Body of pancreas (tissue), 4 donors: ENCODE results near the gene IGFBP6. TPM values are rescaled to one million over a fixed set of nuclear protein-coding genes. Genes with fewer than 3 reads are reported as not detected.

Source experiments
- ATAC-seq: fragments of 150-250 bp; one replicate; pipeline ENCODE4 v1.9.1; 2016
- DNase-seq, 4 donors: peaks; one replicate each; pipeline ENCODE4 v3.0.0-alpha.2; 2019
- H3K27ac ChIP-seq, 4 donors: fragments of 200-600 bp; sonication (generic); 1 replicate in 3 of 4; 2 replicates in 1 of 4; pipeline versions ENCODE4 v1.5.1 to v1.6.1; 2016 to 2019; ENCODE audit warnings: mild to moderate bottlenecking in 1 of 4, mixed read lengths in 1 of 4, moderate library complexity in 1 of 4
- H3K27me3 ChIP-seq, 2 donors: fragments of 200-600 bp; sonication (generic); one replicate each; pipeline ENCODE4 v1.6.0; 2016; ENCODE audit warnings: mild to moderate bottlenecking in 1 of 2
- H3K36me3 ChIP-seq, 2 donors: fragments of 200-600 bp; sonication (generic); replicated peaks in 1 of 2; 2 replicates each; pipeline ENCODE4 v1.5.1; 2016; ENCODE audit warnings: low read depth in 2 of 2; ENCODE audit not compliant: insufficient read depth in 1 of 2
- H3K4me1 ChIP-seq: fragments of 200-600 bp; sonication (generic); one replicate; pipeline ENCODE4 v1.6.0; 2016
- H3K4me3 ChIP-seq, 2 donors: fragments of 200-600 bp; sonication (generic); 1 replicate in 1 of 2; 2 replicates in 1 of 2; pipeline ENCODE4 v1.5.1; 2016 to 2019
- H3K9me3 ChIP-seq, 3 donors: fragments of 200-600 bp; sonication (generic); 1 replicate in 2 of 3; 2 replicates in 1 of 3; pipeline ENCODE4 v1.5.1; 2016
- POLR2A ChIP-seq, 3 donors: fragments of 450-650 bp; IDR thresholded peaks; one replicate each; pipeline ENCODE4 v1.6.1; 2016; ENCODE audit warnings: antibody characterized with exemption in 3 of 3, mild to moderate bottlenecking in 2 of 3
- WGBS, 2 donors: methylation state at CpG; one replicate each; pipeline ENCODE4 v1.1.5; 2017; 5-methylcytosine and 5-hydroxymethylcytosine counted together
- intact Hi-C: fragments of 100-400 bp; cut with DNase I; formaldehyde crosslinking; loops from one replicate; pipeline ENCODE4 v1.15.1; 2023
- total RNA-seq, 2 donors: library from RNA; depleted of rRNA; stranded (reverse); fragments of >200 nt; gene quantifications; one replicate each; pipeline ENCODE4 v1.1.0, GENCODE V29; 2016
- TF ChIP-seq, protein P1 (sequence below), 7 experiments: fragments of 450-650 bp in 4 of 7; fragments of 200-600 bp in 3 of 7; sonication (generic) in 3 of 7; IDR thresholded peaks; one replicate each; pipeline ENCODE4 v1.5.1; 2016 to 2019; ENCODE audit warnings: antibody characterized with exemption in 7 of 7

The IGFBP6 gene
- total RNA-seq, 2 donors from 2014 or later, result 154 to 204 TPM

DNA sequence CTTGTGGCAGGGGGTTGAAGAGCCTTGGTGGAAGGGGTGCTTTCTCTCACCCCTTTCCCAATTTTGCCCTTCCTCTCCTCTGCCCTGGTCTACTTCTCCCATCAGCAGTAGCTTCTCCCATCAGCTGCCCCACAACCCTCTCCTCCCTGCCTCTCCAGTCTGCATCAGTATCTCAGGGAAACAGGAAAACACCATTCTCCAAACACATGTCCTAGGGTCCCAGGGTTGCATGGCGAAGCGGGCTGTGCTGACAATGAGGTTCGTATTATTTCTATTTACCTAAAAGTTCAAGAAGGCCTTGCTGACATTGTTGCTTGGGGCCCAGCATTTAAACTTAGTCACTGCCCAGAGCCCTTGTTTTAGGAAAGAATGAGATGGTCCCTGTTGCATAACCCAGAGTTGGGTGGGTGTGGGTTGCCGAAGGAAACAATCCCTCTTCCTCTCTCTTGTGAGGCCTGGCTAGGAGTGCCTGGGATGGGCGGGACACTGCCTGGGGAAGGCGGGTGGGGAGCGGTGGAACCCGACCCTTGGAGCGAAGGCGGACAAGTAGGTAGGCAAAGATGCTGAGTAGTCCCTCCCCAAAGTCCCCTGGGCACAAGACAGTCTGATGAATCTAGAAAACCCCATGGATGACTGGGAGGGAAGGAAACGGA lies 1.3 kb upstream of the IGFBP6 start:
- TF ChIP-seq, protein P1, sequence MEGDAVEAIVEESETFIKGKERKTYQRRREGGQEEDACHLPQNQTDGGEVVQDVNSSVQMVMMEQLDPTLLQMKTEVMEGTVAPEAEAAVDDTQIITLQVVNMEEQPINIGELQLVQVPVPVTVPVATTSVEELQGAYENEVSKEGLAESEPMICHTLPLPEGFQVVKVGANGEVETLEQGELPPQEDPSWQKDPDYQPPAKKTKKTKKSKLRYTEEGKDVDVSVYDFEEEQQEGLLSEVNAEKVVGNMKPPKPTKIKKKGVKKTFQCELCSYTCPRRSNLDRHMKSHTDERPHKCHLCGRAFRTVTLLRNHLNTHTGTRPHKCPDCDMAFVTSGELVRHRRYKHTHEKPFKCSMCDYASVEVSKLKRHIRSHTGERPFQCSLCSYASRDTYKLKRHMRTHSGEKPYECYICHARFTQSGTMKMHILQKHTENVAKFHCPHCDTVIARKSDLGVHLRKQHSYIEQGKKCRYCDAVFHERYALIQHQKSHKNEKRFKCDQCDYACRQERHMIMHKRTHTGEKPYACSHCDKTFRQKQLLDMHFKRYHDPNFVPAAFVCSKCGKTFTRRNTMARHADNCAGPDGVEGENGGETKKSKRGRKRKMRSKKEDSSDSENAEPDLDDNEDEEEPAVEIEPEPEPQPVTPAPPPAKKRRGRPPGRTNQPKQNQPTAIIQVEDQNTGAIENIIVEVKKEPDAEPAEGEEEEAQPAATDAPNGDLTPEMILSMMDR (IDR thresholded peaks at IDR 0.05), result no peak
- TF ChIP-seq POLR2A (IDR thresholded peaks at IDR 0.05), result no peak
- ATAC-seq (peak; percentile 7), DNase-seq (peak in 2 of 4 donors; percentile 41 to 54)
- intact Hi-C loops, result no loop called here
- H3K4me3 ChIP-seq, result no peak overlapping the region
- H3K4me1 ChIP-seq, result peaks cover 27% of the 10 kb centered on the region
- H3K36me3 ChIP-seq, result no peaks in the 10 kb centered on the region
- WGBS, 2 donors, result 73 to 92% methylated on average over 11 of the region's 11 CpGs
- no peaks in the 10 kb centered on the region for H3K27me3 ChIP-seq
- no peaks in the 10 kb centered on the region for H3K9me3 ChIP-seq
- H3K27ac ChIP-seq, result peak overlapping the region in 1 of 4 donors; percentile 28

DNA sequence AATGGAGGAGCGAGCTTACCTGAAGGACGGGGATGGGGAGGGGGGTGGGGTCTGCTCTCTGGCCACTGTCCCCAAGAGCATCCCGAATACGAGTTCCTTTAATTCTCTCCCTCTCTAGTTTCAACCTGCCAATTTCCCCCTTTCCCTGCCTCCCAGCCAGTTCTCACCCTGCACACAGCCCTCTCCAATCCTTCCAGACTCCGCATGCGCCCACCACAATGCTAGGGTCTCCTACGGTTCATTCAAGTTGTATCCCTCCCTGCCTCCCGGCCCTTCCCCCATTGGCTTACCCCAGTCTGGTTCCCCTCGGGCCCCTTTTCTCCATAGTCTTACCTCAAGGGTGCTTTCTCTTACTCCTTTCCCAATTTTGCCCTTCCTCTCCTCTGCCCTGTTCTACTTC lies 708 bp upstream of the IGFBP6 start:
- DNase-seq (no peak), ATAC-seq (no peak)
- Histone ChIP-seq H3K27ac (peak overlapping the region in 2 of 4 donors; percentile 65 to 68), H3K27me3 (no peaks in the 10 kb centered on the region), H3K4me3 (no peak overlapping the region), H3K36me3 (no peaks in the 10 kb centered on the region), H3K9me3 (no peaks in the 10 kb centered on the region), H3K4me1 (peaks cover 27% of the 10 kb centered on the region)
- intact Hi-C loops, result no loop called here
- 56 to 62% methylated on average over 9 of the region's 9 CpGs for WGBS, 2 donors
- TF ChIP-seq, protein P1 (IDR thresholded peaks at IDR 0.05), result no peak
- no peak for TF ChIP-seq POLR2A (IDR thresholded peaks at IDR 0.05)

DNA sequence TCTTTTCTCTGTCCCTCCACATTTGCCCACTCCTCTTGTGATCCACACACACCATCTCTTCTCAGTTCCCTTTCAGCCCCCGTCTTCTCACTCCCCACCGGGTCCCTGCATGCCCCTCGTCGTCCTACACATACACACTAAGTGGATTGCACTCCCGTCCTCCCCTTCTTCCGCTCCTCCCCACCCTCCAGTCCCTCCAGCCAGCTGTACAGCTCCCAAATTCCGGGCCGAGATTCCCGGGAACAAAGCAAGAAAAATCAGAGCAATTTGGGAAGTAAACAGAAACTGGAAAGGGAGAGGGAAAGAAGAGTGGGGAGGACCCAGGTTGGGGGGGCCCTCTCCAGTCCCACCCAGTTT lies 282 bp upstream of the IGFBP6 start:
- Histone ChIP-seq H3K4me3 (peak overlapping the region; percentile 24 to 55), H3K4me1 (peaks cover 31% of the 10 kb centered on the region), H3K9me3 (no peaks in the 10 kb centered on the region), H3K27me3 (no peaks in the 10 kb centered on the region), H3K36me3 (no peaks in the 10 kb centered on the region), H3K27ac (peak overlapping the region; percentile 25 to 68 (median 56))
- ATAC-seq, result peak; percentile 22
- intact Hi-C loops, result no loop called here
- 3 to 5% methylated on average over 9 of the region's 9 CpGs for WGBS, 2 donors
- DNase-seq, result no peak
- TF ChIP-seq POLR2A (IDR thresholded peaks at IDR 0.05), result no peak
- TF ChIP-seq, protein P1 (IDR thresholded peaks at IDR 0.05), result no peak

DNA sequence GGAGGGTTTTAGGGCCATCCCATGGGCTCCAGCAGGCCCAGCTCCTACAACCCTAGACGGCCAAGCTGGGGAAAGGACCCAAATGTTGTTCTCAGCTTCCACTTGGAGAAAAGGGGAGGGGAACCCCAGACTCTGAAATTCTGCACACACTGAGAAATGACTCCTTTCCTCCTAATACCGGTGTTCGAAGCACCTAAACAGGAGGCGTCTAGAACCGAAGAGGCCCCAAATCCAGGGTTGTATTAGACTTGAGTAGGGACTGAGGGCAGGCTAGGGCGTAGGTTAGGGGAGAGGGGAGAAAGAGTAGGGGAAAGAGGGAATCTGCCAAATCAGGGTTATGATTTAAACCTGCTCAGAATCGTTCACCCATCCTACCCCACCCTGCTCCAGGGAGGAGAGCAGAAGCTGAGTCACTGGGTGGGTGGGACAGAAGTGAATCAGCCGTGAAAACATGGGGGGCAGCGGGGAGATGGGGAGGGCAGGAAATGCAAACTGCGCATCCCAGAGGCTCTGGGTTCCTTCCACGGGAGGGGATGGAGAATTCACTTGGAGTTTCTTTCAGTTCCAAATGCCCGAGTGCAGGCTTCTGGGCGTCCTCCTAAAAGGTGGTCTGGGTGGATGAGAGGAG lies 1.0 kb downstream of the IGFBP6 start:
- intact Hi-C loops, result no loop called here
- ATAC-seq, result no peak
- Histone ChIP-seq H3K27me3 (no peaks in the 10 kb centered on the region), H3K9me3 (no peaks in the 10 kb centered on the region), H3K36me3 (no peaks in the 10 kb centered on the region), H3K27ac (peak overlapping the region; percentile 25 to 68 (median 56)), H3K4me3 (no peak overlapping the region), H3K4me1 (peaks cover 44% of the 10 kb centered on the region)
- no peak for DNase-seq
- 61 to 77% methylated on average over 13 of the region's 13 CpGs for WGBS, 2 donors
- no peak for TF ChIP-seq POLR2A (IDR thresholded peaks at IDR 0.05)
- TF ChIP-seq, protein P1 (IDR thresholded peaks at IDR 0.05), result no peak
